Astrocyte of the cerebellum (primary cell): ENCODE results near the gene SRPK2.

ENCODE experiments used
- DNase-seq: peaks from one replicate; pipeline ENCODE4 v3.0.0-alpha.2; 2011; ENCODE audit warnings: low read depth
- H3K4me3 ChIP-seq: 2 replicates; pipeline ENCODE4 v1.5.1; 2011; ENCODE audit warnings: mild to moderate bottlenecking, low read depth, low read length, moderate library complexity
- in situ Hi-C: cut with HindIII; loops from 2 replicates; pipeline ENCODE4 v1.10.0; 2017; ENCODE audit warnings: low sequenced_read_pairs
- TF ChIP-seq, protein P1 (sequence below): IDR thresholded peaks from 2 replicates; pipeline ENCODE4 v1.5.1; 2012; ENCODE audit warnings: low read length, low read depth, moderate library complexity, mild to moderate bottlenecking; ENCODE audit errors: missing control alignments

Gene SRPK2

DNA sequence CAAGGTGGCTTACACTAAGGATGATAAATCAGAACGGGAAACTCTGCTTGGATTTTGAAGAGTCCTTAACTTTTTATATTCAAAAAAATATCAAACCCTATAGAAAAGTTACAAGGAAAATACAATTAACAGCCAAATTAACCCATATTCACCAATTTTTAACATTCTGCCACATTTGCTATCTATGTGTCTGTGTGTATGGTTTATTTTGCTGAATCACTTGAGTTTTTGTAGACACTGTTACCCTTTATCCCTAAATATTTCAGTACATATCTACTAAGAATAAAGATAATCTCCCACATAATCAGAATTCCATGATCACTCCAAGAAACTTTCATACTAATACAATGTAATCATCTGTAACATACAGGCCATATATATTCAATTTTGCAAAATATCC, 1.2 kb upstream of the SRPK2 start:
- in situ Hi-C loops: no loop called here
- H3K4me3 ChIP-seq: no peak overlapping the region
- TF ChIP-seq, protein P1, sequence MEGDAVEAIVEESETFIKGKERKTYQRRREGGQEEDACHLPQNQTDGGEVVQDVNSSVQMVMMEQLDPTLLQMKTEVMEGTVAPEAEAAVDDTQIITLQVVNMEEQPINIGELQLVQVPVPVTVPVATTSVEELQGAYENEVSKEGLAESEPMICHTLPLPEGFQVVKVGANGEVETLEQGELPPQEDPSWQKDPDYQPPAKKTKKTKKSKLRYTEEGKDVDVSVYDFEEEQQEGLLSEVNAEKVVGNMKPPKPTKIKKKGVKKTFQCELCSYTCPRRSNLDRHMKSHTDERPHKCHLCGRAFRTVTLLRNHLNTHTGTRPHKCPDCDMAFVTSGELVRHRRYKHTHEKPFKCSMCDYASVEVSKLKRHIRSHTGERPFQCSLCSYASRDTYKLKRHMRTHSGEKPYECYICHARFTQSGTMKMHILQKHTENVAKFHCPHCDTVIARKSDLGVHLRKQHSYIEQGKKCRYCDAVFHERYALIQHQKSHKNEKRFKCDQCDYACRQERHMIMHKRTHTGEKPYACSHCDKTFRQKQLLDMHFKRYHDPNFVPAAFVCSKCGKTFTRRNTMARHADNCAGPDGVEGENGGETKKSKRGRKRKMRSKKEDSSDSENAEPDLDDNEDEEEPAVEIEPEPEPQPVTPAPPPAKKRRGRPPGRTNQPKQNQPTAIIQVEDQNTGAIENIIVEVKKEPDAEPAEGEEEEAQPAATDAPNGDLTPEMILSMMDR: no peak
- DNase-seq: no peak

GRCh38 chr7:105389088-105389650, 448 bp upstream of the SRPK2 start:
- TF ChIP-seq, protein P1: no peak
- H3K4me3 ChIP-seq: peak overlapping the region; percentile 80
- DNase-seq: no peak
- in situ Hi-C loops: no loop called here

DNA sequence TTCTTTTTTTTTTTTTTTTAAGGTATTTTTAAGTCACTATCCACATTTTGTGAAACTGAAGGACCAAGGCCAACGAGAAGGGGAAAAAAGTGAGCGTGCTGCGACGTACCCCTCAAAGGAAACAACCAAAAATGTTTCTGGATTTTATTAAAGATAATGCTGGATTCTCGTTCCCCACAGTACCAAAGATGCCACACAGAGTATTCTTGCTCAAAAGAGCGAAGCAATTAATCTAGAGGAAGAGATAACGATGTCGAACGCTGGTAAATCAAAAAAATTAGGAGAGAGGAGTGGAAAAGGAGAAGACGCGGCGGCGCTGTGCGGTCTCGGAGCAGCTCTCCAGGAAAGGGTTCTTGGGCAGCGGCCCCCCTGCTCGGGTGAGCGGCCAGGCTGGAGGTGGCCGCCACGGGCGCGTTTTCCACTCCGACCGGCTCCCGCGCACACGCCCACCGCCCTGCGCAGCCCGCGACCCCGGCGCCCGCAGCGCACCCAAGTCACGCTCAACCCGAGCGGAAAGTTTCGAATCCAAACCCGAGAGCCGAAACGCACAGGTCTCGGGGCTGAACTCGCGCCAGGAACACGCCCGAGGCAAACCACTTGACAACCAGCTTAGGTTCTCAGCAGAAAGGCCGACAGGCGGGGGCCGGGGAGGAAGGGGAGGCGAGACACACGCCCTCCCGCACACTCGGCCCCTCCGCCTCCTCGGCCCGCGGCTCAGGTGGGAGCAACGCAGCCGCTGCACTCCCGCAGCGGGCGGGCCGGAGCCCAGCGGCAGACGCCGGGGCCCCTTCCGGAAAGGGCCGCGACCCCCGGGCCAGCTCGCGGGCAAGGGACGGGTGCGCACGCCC, 989 bp downstream of the SRPK2 start:
- in situ Hi-C loops: no loop called here
- no peak for DNase-seq
- peak overlapping the region; percentile 80 for H3K4me3 ChIP-seq

DNA sequence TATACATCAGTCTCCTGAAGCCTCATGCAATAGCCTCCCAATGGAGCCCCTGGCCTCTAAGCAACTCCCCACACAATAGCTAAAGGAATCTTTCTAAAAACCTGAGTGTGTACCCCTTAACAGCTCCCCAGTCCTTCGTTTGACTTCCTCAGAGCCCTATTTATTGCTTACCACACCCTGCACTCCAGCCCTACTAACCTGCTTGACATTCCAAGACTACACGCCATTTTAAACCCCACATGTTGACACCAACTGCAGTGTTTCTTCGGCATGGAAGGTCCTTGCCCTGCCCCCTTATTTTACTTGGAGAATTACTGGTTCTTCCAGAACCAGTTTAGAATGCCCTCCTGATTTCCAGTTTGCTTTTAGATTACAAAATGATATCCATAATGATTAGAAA, 10.8 kb downstream of the SRPK2 start:
- in situ Hi-C loops: no loop called here
- DNase-seq: no peak
- TF ChIP-seq, protein P1: no peak
- no peak overlapping the region for H3K4me3 ChIP-seq

More for the DNA sequence above, 989 bp downstream of the SRPK2 start:
- TF ChIP-seq, protein P1: no peak

DNA sequence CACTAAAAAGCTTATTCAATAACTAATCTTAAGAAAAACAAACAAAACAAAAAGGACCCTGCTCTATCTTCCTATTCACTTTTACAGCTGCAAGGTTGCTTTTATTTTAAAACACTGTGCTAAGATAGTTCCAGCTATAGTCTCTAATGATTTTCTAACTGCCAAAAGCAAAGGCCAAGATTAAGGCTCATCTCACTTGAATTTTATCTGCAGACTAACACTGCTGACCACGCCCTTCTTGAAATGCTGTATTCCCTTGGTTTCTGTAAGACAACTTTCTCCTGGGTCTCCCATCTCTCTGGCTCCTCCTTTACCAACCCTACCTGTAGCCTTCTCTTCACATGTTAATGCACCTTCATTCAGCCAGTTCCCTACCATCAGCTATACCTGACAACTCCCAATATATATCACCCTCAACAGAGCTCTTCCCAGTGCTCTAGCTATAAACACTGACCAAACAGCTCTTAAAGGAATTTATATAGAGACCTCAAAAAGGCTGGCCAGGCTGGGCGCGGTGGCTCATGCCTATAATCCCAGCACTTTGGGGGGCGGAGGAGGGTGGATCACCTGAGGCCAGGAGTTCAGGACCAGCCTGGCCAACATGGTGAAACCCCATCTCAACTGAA, 11.7 kb downstream of the SRPK2 start:
- TF ChIP-seq, protein P1: no peak
- DNase-seq: no peak
- H3K4me3 ChIP-seq: no peak overlapping the region
- in situ Hi-C loops: no loop called here

DNA sequence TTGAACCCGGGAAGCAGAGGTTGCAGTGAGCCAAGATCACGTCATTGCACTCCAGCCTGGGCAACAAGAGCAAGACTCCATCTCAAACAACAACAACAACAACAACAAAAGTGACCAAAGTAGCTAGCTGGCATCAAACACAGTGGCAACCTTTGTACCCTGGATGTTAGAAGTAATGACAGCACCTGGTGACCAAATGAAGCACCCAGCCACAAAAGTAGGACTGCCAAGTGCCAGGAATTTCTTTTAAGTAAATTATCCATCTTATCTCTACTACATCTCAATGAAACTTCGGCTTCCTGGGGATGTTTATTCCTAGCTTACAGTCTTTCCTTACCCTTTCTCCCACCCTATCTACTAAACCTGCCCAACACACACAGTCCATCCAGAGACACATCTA, 18.8 kb downstream of the SRPK2 start:
- no peak for DNase-seq
- in situ Hi-C loops: no loop called here
- TF ChIP-seq, protein P1: no peak
- no peak overlapping the region for H3K4me3 ChIP-seq
